Measurements from ENCODE around the gene UGT1A8. TPM values are rescaled to one million over a fixed set of nuclear protein-coding genes. Genes with fewer than 3 reads are reported as not detected.

Gene UGT1A8
- polyA plus RNA-seq, 1 of the 3 experiments (the other 2 are of a cell fraction): not detected

DNA sequence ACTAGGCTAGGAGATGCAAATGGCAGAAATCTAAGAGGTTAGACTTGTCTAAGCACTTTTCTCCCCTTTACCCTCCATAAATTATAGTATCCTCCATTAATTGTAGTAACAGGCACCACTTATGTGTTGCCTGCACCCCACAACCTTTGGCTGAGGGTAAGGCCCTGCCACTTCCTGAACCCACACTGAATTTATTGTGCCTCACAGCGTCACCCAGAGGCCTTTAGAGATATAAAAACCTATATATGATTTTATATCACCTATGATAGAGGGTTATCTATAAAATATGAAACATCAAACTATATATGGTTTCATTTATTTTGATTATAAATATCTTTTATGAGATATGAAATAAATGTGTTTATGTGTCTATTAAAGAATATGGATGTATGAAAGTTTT lies 56.9 kb downstream of the UGT1A8 start:
- Histone ChIP-seq H3K9ac (no peak overlapping the region), H3K27me3 (ENCODE audit: insufficient read depth) (no peaks in the 10 kb centered on the region), H3K79me2 (ENCODE audit: insufficient read depth) (no peaks in the 10 kb centered on the region), H3F3A (replicated peaks; ENCODE audit: insufficient read depth) (no peaks in the 10 kb centered on the region), H2AFZ (ENCODE audit: low read depth) (no peak overlapping the region), H3K4me1 (ENCODE audit: control insufficient read depth in 1 of 2, insufficient read depth in 2 of 2, low read depth in 1 of 2, low read length in 1 of 2) (no peaks in the 10 kb centered on the region), H4K20me1 (ENCODE audit: insufficient read depth) (no peaks in the 10 kb centered on the region), H3K27ac (ENCODE audit: low read depth in 2 of 2, low read length in 1 of 2) (no peak overlapping the region), H3K9me3 (no peaks in the 10 kb centered on the region), H3K4me2 (no peak overlapping the region), H3K9me2 (no peaks in the 10 kb centered on the region), H3K36me3 (replicated peaks in 1 of 2; ENCODE audit: control insufficient read depth in 1 of 2, insufficient read depth in 2 of 2, low read length in 1 of 2) (no peaks in the 10 kb centered on the region), H3K4me3 (ENCODE audit: low read depth in 2 of 2, low read length in 1 of 2) (no peak overlapping the region)
- CTCF ChIA-PET: no interaction called here
- POLR2A ChIA-PET: no interaction called here
- no peak for DNase-seq
- TF ChIP-seq RFX5 (IDR thresholded peaks at IDR 0.05; ENCODE audit: low read length) (no peak), FOXM1 (IDR thresholded peaks at IDR 0.05; ENCODE audit: low read depth) (no peak), EZH2phosphoT487 (IDR thresholded peaks at IDR 0.05; ENCODE audit: borderline replicate concordance, low read depth) (no peak), RAD21 (IDR thresholded peaks at IDR 0.05; ENCODE audit: low read length) (no peak)
- TF ChIP-seq, protein P1, sequence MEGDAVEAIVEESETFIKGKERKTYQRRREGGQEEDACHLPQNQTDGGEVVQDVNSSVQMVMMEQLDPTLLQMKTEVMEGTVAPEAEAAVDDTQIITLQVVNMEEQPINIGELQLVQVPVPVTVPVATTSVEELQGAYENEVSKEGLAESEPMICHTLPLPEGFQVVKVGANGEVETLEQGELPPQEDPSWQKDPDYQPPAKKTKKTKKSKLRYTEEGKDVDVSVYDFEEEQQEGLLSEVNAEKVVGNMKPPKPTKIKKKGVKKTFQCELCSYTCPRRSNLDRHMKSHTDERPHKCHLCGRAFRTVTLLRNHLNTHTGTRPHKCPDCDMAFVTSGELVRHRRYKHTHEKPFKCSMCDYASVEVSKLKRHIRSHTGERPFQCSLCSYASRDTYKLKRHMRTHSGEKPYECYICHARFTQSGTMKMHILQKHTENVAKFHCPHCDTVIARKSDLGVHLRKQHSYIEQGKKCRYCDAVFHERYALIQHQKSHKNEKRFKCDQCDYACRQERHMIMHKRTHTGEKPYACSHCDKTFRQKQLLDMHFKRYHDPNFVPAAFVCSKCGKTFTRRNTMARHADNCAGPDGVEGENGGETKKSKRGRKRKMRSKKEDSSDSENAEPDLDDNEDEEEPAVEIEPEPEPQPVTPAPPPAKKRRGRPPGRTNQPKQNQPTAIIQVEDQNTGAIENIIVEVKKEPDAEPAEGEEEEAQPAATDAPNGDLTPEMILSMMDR (IDR thresholded peaks at IDR 0.05): peak; percentile 8; the same call in 1 of the 2 replicates
- 4% methylated on average over 1 of the region's 1 CpG for WGBS (ENCODE audit: low lambda C conversion rate)

- Histone ChIP-seq H3K27ac (ENCODE audit: low read depth in 2 of 2, low read length in 1 of 2) (no peak overlapping the region), H3K36me3 (replicated peaks in 1 of 2; ENCODE audit: control insufficient read depth in 1 of 2, insufficient read depth in 2 of 2, low read length in 1 of 2) (no peaks in the 10 kb centered on the region), H3K4me2 (no peak overlapping the region), H2AFZ (ENCODE audit: low read depth) (no peak overlapping the region), H3K27me3 (ENCODE audit: insufficient read depth) (no peaks in the 10 kb centered on the region), H3K9me2 (no peaks in the 10 kb centered on the region), H3F3A (replicated peaks; ENCODE audit: insufficient read depth) (no peaks in the 10 kb centered on the region), H3K9ac (no peak overlapping the region), H3K79me2 (ENCODE audit: insufficient read depth) (no peaks in the 10 kb centered on the region), H3K9me3 (no peaks in the 10 kb centered on the region), H4K20me1 (ENCODE audit: insufficient read depth) (no peaks in the 10 kb centered on the region), H3K4me3 (ENCODE audit: low read depth in 2 of 2, low read length in 1 of 2) (no peak overlapping the region), H3K4me1 (ENCODE audit: control insufficient read depth in 1 of 2, insufficient read depth in 2 of 2, low read depth in 1 of 2, low read length in 1 of 2) (no peaks in the 10 kb centered on the region)
- 28% methylated on average over 4 of the region's 4 CpGs for WGBS (ENCODE audit: low lambda C conversion rate)
- no peak for TF ChIP-seq NFIC (IDR thresholded peaks at IDR 0.05; ENCODE audit: borderline replicate concordance)
- TF ChIP-seq, protein P1 (IDR thresholded peaks at IDR 0.05): no peak
- TF ChIP-seq MXI1 (IDR thresholded peaks at IDR 0.05; ENCODE audit: low read depth, low read length): no peak
- no peak for TF ChIP-seq YY1 (IDR thresholded peaks at IDR 0.05; ENCODE audit: low read depth)
- TF ChIP-seq GATA2 (CRISPR knock-in tag; IDR thresholded peaks at IDR 0.05): no peak
- no peak for TF ChIP-seq MEF2A (IDR thresholded peaks at IDR 0.05; ENCODE audit: borderline replicate concordance, low read depth)
- no peak for TF ChIP-seq SIN3A (IDR thresholded peaks at IDR 0.05; ENCODE audit: borderline replicate concordance, low read depth, low read length)
- TF ChIP-seq FOSL2 (IDR thresholded peaks at IDR 0.05; ENCODE audit: borderline replicate concordance, low read depth): no peak
- TF ChIP-seq CHD2 (IDR thresholded peaks at IDR 0.05; ENCODE audit: low read length, partially characterized antibody): no peak
- TF ChIP-seq, protein P2, sequence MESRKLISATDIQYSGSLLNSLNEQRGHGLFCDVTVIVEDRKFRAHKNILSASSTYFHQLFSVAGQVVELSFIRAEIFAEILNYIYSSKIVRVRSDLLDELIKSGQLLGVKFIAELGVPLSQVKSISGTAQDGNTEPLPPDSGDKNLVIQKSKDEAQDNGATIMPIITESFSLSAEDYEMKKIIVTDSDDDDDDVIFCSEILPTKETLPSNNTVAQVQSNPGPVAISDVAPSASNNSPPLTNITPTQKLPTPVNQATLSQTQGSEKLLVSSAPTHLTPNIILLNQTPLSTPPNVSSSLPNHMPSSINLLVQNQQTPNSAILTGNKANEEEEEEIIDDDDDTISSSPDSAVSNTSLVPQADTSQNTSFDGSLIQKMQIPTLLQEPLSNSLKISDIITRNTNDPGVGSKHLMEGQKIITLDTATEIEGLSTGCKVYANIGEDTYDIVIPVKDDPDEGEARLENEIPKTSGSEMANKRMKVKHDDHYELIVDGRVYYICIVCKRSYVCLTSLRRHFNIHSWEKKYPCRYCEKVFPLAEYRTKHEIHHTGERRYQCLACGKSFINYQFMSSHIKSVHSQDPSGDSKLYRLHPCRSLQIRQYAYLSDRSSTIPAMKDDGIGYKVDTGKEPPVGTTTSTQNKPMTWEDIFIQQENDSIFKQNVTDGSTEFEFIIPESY (IDR thresholded peaks at IDR 0.05; ENCODE audit: borderline replicate concordance, low read depth): no peak
- no peak for TF ChIP-seq USF2 (IDR thresholded peaks at IDR 0.05; ENCODE audit: borderline replicate concordance, low read depth, low read length)
- no peak for TF ChIP-seq TEAD4 (IDR thresholded peaks at IDR 0.05; ENCODE audit: borderline replicate concordance, insufficient read depth)
- no peak for TF ChIP-seq TAF1 (IDR thresholded peaks at IDR 0.05; ENCODE audit: borderline replicate concordance, low read depth, low read length)
- no peak for TF ChIP-seq RXRA (IDR thresholded peaks at IDR 0.05; ENCODE audit: borderline replicate concordance, low read depth)
- CTCF ChIA-PET: no interaction called here
- DNase-seq: no peak
- POLR2A ChIA-PET: no interaction called here
These were observed 57.6 kb downstream of the UGT1A8 start for GRCh38 chr2:233674995-233675394.

All from SK-N-SH (cell line).